ENCODE data around the gene TMEM221.
"Not testable (repeated sequence)": the region's sequence is repeated elsewhere in the genome, so short reads cannot be mapped to it uniquely, and the experiment has no call there.

Gene TMEM221

DNA sequence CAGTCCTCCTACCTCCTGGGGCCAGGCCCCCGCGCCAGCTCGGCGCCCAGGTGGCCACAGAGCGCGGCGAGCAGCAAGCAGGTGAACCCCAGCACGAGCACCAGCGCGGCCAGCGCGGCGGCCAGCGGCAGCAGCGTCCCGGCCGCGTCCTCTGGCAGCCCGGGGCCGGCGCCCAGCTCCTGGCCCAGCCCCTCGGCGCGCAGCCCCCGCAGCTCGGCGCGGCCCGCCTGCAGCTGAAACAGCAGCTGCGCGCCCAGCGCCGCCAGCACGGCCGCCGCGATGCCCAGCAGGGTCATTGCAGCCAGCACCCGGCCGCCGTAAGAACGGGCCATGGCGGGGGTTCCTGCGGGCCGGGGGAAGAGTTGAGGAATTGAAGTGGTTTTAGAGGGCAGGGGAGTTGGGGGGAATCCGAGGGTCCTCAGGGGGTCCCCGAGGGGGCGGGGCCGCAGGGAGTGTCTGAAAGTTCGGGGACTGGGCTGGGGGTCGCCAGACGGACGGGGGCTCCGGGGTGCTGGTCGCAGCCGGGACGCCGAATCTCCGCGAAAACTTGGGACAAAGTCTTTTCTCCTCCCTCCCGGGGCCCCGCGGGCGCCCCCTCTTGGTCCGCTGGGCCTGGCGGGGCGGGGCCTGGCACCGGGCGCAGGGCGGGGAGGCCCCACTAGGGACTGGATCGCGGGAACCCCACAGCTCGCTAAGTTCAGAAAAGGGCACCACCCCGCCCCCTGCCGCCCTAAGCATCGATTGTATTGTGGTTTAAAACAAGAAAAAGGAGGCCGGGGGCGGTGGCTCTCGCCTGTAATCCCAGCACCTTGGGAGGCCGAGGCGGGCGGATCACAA, at the start of gene TMEM221:
Gene TMEM221, minus strand, starts transcription at position 538 of the 837 bp plus-strand sequence. Its CDS starts 206 bp downstream, at position 332.
- DNase-seq, result no peak

- DNase-seq, result no peak
Observed at GRCh38 chr19:17497149-17497798, 48.8 kb upstream of the TMEM221 start.

DNA sequence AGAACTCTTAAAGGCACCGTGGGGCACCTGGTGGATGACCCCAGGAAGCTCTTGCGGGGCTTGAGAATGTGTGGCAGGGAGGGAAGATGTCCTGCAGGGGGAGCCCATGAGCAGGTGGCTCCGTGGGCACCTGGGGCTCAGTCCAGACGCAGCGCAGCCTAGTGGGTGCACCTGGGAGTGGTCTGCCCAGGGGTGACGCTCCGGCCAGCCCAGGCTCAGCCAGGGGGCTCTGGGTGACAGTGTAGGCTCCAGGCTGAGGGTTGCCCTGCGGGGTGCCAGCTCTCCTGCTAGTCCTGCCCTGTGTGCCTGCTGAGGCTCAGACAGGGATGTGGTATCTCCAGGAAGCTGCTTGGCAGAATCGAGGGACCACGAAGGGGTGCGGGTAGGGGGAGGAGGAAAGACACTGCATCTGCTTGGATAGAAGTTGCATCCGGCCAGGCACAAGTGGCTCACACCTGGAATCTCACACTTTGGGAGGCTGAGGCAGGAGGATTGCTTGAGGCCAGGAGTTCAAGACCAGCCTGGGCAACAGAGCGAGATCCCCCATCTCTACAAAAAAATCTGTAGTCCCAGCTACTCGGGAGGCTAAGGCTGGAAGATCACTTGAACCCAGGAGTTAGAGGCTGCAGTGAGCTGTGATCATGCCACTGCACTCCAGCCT, 48.0 kb upstream of the TMEM221 start:
- no peak for DNase-seq

DNA sequence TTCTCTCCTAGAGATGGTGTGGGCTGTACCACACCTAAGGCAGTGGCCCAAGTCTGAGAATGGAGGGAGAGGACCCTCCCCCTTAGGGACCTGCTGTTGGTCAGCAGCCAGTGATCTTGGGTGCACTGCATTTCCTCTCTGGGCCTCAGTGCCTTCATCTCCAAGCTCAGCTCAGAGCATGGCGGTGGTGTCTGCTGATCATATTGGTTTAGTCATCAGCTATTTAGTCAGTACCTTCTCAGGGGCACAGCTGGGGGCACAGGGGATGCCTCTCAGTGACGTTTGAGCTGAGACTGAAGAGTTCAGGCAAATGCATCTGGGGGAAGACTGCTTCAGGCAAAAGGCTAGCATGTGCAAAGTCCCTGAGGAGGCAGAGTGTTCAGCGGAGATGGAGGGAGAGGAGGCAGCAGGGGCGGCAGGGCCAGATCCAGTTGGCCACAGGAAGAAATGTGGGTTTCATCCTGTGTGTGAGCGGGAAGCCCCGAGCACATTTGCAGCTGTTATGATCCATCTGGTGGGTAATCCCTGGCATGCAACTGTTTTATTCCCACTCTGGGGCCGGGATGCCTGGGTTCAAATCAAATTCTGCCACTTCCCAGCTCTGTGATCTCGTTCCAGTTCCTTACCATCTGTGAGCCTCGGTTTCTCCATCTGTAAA, 47.3 kb upstream of the TMEM221 start:
- no peak for DNase-seq

- no peak for DNase-seq
Observed at GRCh38 chr19:17491287-17491686, 42.8 kb upstream of the TMEM221 start.

DNA sequence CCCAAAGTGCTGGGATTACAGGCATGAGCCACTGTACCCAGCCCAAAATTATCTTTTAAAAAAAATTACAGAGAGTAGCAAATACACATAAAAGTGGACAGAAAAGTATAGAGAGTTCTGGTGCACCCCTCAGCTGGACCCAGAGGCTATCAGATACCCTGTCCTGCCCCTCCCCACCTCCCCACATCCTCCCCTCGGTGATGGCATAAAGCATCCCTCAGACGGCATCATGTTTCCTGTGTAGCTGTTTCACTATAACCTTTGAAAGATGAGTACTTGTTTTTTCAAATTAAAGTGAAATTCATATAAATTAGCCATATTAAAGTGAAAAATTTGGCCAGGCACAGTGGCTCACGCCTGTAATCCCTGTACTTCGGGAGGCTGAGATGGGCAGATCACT, 41.9 kb upstream of the TMEM221 start:
- DNase-seq, result no peak

DNA sequence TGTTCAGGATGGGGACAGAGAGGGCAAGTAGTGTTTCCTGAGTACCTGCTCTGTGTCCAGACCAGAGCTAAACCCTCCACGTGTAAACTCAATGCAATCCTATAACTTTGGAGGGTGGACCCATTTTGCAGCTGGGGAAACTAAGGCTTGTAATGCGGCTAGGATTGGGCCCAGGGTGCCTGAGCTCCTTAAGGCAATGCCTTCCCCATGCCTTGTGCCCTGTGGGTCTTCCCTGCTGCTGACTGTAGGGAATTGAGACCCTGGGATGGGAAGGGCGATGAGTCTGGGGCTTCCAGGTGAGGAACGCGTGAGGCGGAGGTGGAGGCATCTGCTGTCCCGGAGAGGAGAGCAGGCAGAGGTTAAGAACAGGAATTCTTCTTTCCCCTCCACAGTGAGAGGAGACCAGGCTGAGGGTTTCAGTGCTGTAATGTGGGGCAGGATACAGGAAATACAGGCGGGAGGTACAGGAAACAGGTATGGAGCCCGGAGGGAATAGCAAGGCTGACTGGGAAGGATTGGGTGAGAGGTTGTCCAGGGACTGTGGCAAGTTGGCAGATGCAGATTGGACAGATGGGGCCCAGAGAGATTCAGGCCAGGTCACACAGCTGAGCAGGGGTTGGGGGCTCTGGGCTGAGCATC, 41.0 kb upstream of the TMEM221 start:
- no peak for DNase-seq

DNA sequence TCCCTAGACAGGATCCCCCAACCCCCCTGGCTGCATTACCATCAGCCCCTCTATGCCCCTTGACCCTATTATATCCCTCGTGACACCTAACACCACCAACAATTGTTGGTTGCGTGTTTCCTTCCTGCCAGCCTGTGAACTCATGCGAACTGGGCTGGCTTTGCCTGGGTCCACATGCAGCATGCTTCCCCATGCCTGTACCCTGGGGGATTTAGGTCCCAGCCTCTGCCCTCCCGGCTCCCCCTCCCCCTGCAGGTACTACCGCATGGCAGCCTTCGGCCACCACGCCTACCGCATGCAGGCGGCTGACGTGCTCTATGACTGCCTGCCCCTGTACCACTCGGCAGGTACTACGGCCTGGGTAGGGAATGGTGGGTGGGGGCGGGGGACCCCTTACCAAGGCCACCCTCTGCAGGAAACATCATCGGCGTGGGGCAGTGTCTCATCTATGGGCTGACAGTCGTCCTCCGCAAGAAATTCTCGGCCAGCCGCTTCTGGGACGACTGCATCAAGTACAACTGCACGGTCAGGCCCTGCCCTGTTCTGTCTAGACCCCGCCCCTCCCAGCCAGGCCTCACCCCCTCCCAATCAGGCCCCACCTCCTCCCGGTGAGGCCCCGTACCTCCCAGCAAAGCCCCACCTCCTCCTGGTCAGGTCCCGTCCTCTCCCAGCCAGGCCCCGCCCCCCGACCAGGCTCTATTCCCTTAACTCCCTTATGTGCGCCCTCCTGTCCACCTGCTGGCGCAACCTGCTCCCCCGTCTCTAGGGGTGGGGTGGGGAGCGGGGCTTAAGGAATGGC, 40.3 kb upstream of the TMEM221 start:
- no peak for DNase-seq

DNA sequence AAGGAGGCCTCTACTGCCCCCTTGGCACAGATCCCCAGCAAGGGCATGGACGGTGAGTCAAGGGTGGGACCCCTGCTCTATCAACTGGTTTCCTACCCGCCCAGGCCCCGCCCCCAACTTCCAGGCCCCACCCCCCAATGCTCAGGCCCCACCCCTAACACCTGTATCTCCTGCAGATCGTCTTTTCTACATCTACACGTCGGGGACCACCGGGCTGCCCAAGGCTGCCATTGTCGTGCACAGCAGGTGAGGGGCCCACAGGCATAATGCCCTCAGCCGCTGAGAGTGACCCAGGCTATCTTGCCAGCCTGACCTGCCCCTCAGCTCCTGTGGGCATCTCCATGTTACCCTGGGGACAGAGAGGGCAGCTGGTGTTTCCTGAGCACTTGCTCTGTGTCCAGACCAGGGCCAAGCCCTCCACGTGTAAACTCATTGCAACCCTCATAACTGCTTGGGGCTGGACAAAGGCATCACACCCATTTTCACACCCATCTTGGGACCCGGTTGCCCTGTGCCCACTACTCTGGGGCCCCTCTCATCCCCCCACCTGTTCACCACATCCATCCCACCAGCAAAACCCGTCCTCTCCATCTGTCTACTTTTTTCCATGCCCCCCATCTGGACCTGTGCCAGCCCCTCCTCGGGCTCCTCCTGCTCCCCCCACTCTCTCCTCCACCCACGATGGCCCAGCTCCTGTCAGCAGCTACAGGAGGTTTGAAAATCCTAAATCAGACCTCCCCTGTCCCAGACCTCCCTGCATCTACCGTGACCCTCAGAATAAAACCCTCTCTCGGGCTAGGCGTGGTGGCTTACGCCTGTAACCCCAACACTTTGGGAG, 39.0 kb upstream of the TMEM221 start:
- DNase-seq, result no peak

DNA sequence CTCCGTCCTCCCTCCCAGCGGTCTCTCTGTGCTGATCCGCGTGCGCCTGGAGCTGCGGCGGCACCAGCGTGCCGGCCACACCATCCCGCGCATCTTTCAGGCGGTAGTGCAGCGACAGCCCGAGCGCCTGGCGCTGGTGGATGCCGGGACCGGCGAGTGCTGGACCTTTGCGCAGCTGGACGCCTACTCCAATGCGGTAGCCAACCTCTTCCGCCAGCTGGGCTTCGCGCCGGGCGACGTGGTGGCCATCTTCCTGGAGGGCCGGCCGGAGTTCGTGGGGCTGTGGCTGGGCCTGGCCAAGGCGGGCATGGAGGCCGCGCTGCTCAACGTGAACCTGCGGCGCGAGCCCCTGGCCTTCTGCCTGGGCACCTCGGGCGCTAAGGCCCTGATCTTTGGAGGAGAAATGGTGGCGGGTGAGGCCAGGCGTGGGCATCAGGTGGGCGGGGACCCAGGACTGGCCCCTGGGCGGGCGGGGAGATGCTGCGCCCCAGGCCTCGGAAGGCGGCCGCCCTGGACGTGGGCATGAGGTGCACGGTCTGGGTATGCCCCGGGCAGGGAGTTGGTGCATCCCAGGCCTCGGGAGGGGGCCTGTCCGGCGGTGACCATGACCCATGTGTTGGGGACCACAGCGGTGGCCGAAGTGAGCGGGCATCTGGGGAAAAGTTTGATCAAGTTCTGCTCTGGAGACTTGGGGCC, 38.2 kb upstream of the TMEM221 start:
- DNase-seq, result no peak

DNA sequence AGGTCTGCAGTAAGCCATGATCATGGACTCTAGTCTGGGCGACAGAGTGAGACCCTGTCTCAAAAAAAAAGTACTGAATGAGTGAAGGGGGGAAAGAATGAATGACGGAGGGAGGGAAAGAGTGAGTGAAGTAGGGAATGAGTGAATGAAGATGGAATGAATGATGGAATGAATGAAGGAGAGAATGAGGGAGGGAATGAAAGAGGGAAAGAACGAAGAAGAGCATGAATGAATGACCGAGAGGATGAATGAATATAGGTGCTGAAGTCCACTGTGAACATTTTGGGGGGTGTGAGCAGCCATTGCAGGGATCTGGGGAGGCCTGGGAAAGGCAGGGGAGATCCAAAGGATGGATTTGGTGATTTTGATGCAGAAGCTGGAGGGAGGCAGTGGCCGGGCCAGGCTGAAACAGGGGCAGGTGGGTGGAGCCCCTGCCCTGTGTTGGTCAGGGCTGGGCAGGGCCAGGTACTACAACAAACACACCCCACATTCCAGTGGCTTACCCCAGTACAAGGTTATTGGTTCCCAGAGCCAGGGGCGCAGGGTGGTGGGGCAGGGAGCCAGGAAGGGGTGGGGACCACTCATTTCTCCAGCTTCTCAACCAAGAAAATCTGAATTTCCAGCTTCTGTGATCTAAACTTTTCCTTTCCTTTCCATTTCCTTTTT, 36.2 kb upstream of the TMEM221 start:
- DNase-seq, result no peak

GRCh38 chr19:17483605-17484002, 35.1 kb upstream of the TMEM221 start:
- no peak for DNase-seq

DNA sequence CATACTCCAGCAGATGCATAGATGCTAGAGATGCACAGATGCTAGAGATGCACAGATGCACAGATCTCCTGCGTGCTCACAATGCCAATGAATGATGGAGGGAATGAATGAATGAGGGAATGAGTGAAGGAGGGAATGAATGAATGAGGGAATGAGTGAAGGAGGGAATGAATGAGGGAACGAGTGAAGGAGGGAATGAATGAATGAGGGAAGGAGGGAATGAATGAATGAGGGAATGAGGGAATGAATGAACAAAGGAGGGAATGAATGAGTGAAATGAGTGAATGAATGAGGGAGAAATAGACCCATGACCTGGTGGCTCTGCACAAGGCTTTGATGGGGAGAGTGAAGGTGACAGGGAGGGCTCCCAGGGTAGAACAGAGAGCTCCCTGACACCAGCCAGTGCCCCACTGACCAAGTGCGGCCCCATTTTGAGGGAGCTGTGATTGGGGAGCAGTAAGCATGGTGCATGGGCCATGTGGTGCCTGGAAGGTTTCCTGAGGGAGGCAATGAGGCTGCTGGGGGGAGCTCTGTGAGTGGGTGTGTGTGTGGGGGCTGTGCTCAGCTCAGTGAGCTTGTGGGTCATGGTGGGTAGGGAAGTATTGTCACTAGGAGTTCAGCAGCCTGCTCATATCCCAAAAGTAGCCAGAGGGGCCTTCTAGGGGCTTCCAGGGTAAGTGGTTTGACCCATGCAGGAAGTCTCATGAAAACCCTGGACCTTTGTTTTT, 34.6 kb upstream of the TMEM221 start:
- no peak for DNase-seq

- no peak for DNase-seq
Observed at GRCh38 chr19:17481986-17482385, 33.5 kb upstream of the TMEM221 start.

- no peak for DNase-seq
Observed at GRCh38 chr19:17479325-17479791, 30.9 kb upstream of the TMEM221 start.

- DNase-seq, result no peak
Observed at GRCh38 chr19:17475541-17476115, 27.2 kb upstream of the TMEM221 start.

- DNase-seq, result not testable (repeated sequence)
Observed at GRCh38 chr19:17475011-17475540, 26.6 kb upstream of the TMEM221 start.

DNA sequence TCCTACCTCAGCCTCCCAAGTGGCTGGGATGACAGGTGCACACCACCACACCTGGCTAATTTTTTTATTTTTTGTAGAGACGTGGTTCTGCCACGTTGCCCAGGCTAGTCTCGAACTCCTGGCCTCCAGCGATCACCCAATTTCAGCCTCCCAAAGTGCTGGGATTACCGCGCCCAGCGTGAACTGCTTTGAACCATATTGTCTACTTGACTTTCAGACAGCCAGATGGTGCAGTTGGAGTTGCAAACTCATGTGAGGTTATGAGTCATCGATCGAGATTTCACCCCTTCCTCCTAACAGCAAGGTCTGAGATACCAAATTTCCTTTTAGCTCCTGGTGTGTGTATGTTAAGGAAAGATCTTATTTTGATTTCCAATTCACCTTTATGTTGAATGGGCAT, 24.6 kb upstream of the TMEM221 start:
- no peak for DNase-seq

All from NCI-H187 (cell line).